OCI-LY3 (cell line): ENCODE data around the gene PIGL.

Experiments
- H2AFZ ChIP-seq: fragments of 200-600, 300-600 bp; shearing (Covaris generic); 2 replicates; pipeline ENCODE4 v1.6.0; 2014; ENCODE audit warnings: antibody characterized with exemption, low read depth, low read length
- H3K27ac ChIP-seq: fragments of 200-600, 300-600 bp; sonication (generic); 2 replicates; pipeline ENCODE4 v1.5.1; 2014; ENCODE audit warnings: mild to moderate bottlenecking, low read length, moderate library complexity, mixed read lengths
- H3K27me3 ChIP-seq: fragments of 200-600, 300-600 bp; sonication (generic); 2 replicates; pipeline ENCODE4 v1.6.1; 2014; ENCODE audit warnings: low read depth, low read length, mixed read lengths
- H3K36me3 ChIP-seq: fragments of 200-600, 300-600 bp; sonication (generic); replicated peaks from 2 replicates; pipeline ENCODE3; 2014; ENCODE audit warnings: low read depth, low read length, mixed read lengths
- H3K4me1 ChIP-seq: fragments of 300-600, 200-600 bp; sonication (generic); 2 replicates; pipeline ENCODE4 v1.6.1; 2014; ENCODE audit warnings: low read length, mixed read lengths
- H3K4me2 ChIP-seq: fragments of 200-600, 300-600 bp; sonication (generic); 2 replicates; pipeline ENCODE4 v1.6.1; 2014; ENCODE audit warnings: low read length, mixed read lengths
- H3K4me3 ChIP-seq: fragments of 300-600, 200-600 bp; sonication (generic); 2 replicates; pipeline ENCODE4 v1.5.1; 2014; ENCODE audit warnings: antibody characterized with exemption, mild to moderate bottlenecking, low read length, moderate library complexity
- H3K79me2 ChIP-seq: fragments of 300-600, 200-600 bp; shearing (Covaris generic); 2 replicates; pipeline ENCODE4 v1.6.1; 2014; ENCODE audit warnings: mild to moderate bottlenecking, low read length, mixed read lengths
- H3K9ac ChIP-seq: fragments of 300-600, 200-600 bp; shearing (Covaris generic); 2 replicates; pipeline ENCODE4 v1.6.0; 2014; ENCODE audit warnings: mild to moderate bottlenecking, low read length, moderate library complexity
- H3K9me3 ChIP-seq: fragments of 200-600, 300-600 bp; shearing (Covaris generic); 2 replicates; pipeline ENCODE4 v1.6.1; 2014; ENCODE audit warnings: low read length, mixed read lengths; ENCODE audit not compliant: insufficient read depth
- H4K20me1 ChIP-seq: fragments of 200-600, 300-600 bp; sonication (generic); 2 replicates; pipeline ENCODE4 v1.6.1; 2016; ENCODE audit warnings: low read length, mixed read lengths; ENCODE audit not compliant: insufficient read depth
- EZH2phosphoT487 ChIP-seq: fragments of 200-600 bp; shearing (Covaris generic); IDR thresholded peaks from 2 replicates; pipeline ENCODE4 v1.6.1; 2018; ENCODE audit warnings: antibody characterized with exemption, mixed run types, low read depth
- TF ChIP-seq, protein P1 (sequence below): fragments of 200-600, 300-600 bp; sonication (generic); IDR thresholded peaks from 2 replicates; pipeline ENCODE4 v1.5.1; 2014; ENCODE audit warnings: antibody characterized with exemption, low read length, low read depth

Gene PIGL

DNA sequence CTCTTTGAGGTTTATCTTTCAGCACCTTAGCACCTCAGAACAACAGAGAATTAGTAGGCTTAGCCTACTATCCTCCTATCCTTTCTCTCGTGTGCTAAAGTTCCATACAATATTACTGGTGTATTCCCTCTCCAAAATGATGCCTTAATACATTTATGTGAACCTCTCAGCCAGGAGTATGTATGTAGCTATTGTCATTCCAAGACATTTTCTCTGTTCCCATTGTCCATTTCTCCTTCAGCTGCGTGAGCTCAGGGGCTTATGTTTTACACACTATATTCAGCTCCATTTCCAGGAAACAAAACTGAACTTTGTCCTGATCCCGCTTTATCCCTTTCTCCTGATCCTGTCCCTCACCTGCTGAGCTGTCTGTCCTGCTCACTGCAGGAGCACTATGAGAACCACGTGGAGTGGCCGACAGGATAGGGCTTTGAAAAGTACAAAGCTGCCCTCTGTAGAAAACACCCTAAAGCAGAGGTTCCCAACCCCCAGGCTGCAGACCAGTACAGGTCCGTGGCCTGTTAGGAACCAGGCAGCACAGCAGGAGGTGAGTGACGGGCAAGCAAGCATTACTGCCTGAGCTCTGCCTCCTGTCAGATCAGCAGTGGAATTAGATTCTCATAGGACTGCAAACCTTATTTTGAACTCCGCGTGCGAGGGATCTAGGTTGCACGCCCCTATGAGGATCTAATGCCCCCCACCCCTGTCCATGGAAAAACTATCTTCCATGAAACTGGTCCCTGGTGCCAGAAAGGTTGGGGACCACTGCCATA lies 80.5 kb downstream of the PIGL start:
- Histone ChIP-seq H3K27me3 (no peaks in the 10 kb centered on the region), H3K4me3 (no peak overlapping the region), H3K9ac (no peak overlapping the region), H4K20me1 (no peaks in the 10 kb centered on the region), H3K4me1 (peaks cover 11% of the 10 kb centered on the region), H3K9me3 (no peaks in the 10 kb centered on the region), H3K36me3 (no peaks in the 10 kb centered on the region), H3K4me2 (no peak overlapping the region), H2AFZ (no peak overlapping the region), H3K79me2 (no peaks in the 10 kb centered on the region), H3K27ac (no peak overlapping the region)
- TF ChIP-seq EZH2phosphoT487, result no peak
- TF ChIP-seq, protein P1, sequence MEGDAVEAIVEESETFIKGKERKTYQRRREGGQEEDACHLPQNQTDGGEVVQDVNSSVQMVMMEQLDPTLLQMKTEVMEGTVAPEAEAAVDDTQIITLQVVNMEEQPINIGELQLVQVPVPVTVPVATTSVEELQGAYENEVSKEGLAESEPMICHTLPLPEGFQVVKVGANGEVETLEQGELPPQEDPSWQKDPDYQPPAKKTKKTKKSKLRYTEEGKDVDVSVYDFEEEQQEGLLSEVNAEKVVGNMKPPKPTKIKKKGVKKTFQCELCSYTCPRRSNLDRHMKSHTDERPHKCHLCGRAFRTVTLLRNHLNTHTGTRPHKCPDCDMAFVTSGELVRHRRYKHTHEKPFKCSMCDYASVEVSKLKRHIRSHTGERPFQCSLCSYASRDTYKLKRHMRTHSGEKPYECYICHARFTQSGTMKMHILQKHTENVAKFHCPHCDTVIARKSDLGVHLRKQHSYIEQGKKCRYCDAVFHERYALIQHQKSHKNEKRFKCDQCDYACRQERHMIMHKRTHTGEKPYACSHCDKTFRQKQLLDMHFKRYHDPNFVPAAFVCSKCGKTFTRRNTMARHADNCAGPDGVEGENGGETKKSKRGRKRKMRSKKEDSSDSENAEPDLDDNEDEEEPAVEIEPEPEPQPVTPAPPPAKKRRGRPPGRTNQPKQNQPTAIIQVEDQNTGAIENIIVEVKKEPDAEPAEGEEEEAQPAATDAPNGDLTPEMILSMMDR, result no peak

DNA sequence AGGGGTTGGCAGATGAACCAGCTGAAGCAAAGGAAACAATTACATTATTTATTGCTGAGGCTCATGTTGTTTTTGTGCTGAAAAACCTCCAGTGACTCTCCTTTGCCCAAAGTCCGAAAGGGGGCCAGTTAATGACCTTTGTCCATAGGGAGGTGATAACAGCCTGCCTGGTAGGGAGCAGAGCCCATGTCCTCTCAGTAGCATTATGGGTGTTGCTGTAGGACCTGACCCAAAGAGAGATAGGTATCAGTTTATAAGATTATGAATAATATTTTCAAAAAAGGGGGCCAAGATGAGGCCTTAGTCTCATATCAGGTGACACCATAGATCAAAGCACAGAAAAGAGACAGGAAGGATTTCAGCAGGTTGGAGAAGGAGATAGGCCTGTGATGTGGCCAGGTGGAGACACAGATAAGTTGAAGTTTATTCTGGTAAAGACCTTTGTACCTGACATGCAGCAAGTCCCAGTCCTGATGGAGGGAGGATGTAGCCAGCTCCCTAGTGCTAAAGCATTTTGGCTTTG lies 81.2 kb downstream of the PIGL start:
- H3K9me3 ChIP-seq, result no peaks in the 10 kb centered on the region
- H2AFZ ChIP-seq, result no peak overlapping the region
- no peaks in the 10 kb centered on the region for H3K79me2 ChIP-seq
- no peaks in the 10 kb centered on the region for H3K27me3 ChIP-seq
- no peak overlapping the region for H3K9ac ChIP-seq
- no peaks in the 10 kb centered on the region for H3K36me3 ChIP-seq
- H3K4me1 ChIP-seq, result peaks cover 11% of the 10 kb centered on the region
- H3K4me3 ChIP-seq, result no peak overlapping the region
- H3K4me2 ChIP-seq, result no peak overlapping the region
- no peaks in the 10 kb centered on the region for H4K20me1 ChIP-seq
- no peak for TF ChIP-seq EZH2phosphoT487
- TF ChIP-seq, protein P1, result no peak
- no peak overlapping the region for H3K27ac ChIP-seq

DNA sequence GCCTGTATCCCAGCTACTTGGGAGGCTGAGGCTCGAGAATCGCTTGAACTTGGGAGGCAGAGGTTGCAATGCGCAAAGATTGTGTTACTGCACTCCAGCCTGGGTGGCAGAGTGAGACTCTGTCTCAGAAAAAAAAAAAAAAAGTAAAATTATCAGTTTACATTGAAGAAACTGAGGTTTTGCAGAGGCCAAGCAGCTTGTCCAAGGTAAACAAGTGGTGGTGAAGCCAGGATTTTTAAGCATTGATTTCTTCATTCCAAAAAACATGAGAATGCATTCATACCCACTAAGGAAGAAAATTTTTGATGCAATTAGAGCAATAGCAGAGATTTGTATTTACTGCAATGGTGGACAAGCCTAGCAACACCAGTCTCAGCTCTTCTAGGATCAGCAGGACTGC lies 83.5 kb downstream of the PIGL start:
- no peaks in the 10 kb centered on the region for H3K36me3 ChIP-seq
- TF ChIP-seq, protein P1, result no peak
- no peak for TF ChIP-seq EZH2phosphoT487

GRCh38 chr17:16301963-16302855 lies 85.2 kb downstream of the PIGL start:
- H2AFZ ChIP-seq, result no peak overlapping the region
- no peaks in the 10 kb centered on the region for H3K4me1 ChIP-seq

More for the DNA sequence above, 83.5 kb downstream of the PIGL start:
- no peaks in the 10 kb centered on the region for H4K20me1 ChIP-seq
- H3K27ac ChIP-seq, result no peak overlapping the region
- no peaks in the 10 kb centered on the region for H3K4me1 ChIP-seq
- no peaks in the 10 kb centered on the region for H3K27me3 ChIP-seq
- H2AFZ ChIP-seq, result no peak overlapping the region
- H3K79me2 ChIP-seq, result no peaks in the 10 kb centered on the region
- no peak overlapping the region for H3K4me3 ChIP-seq
- no peak overlapping the region for H3K4me2 ChIP-seq
- no peaks in the 10 kb centered on the region for H3K9me3 ChIP-seq
- no peak overlapping the region for H3K9ac ChIP-seq

More at GRCh38 chr17:16301963-16302855, 85.2 kb downstream of the PIGL start:
- H4K20me1 ChIP-seq, result no peaks in the 10 kb centered on the region
- no peak overlapping the region for H3K27ac ChIP-seq
- H3K9me3 ChIP-seq, result no peaks in the 10 kb centered on the region
- no peaks in the 10 kb centered on the region for H3K36me3 ChIP-seq
- no peaks in the 10 kb centered on the region for H3K27me3 ChIP-seq
- TF ChIP-seq, protein P1, result no peak
- TF ChIP-seq EZH2phosphoT487, result no peak
- H3K9ac ChIP-seq, result no peak overlapping the region
- H3K4me2 ChIP-seq, result no peak overlapping the region
- no peak overlapping the region for H3K4me3 ChIP-seq
- H3K79me2 ChIP-seq, result no peaks in the 10 kb centered on the region
